ENCODE results near the gene LHX2. TPM values are rescaled to one million over a fixed set of nuclear protein-coding genes. Genes with fewer than 3 reads are reported as not detected.
A peak's percentile ranks its signal among the peaks of the same experiment; 100 is the strongest.
"Not testable (repeated sequence)": the region's sequence is repeated elsewhere in the genome, so short reads cannot be mapped to it uniquely, and the experiment has no call there.

The LHX2 gene, protein sequence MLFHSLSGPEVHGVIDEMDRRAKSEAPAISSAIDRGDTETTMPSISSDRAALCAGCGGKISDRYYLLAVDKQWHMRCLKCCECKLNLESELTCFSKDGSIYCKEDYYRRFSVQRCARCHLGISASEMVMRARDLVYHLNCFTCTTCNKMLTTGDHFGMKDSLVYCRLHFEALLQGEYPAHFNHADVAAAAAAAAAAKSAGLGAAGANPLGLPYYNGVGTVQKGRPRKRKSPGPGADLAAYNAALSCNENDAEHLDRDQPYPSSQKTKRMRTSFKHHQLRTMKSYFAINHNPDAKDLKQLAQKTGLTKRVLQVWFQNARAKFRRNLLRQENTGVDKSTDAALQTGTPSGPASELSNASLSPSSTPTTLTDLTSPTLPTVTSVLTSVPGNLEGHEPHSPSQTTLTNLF
- polyA plus RNA-seq (ENCODE audit: insufficient read length in 4 of 4): under 1 TPM in 3 of 4 donors, not detected in 1; 0.14 to 0.29 (median 0.25) TPM

DNA sequence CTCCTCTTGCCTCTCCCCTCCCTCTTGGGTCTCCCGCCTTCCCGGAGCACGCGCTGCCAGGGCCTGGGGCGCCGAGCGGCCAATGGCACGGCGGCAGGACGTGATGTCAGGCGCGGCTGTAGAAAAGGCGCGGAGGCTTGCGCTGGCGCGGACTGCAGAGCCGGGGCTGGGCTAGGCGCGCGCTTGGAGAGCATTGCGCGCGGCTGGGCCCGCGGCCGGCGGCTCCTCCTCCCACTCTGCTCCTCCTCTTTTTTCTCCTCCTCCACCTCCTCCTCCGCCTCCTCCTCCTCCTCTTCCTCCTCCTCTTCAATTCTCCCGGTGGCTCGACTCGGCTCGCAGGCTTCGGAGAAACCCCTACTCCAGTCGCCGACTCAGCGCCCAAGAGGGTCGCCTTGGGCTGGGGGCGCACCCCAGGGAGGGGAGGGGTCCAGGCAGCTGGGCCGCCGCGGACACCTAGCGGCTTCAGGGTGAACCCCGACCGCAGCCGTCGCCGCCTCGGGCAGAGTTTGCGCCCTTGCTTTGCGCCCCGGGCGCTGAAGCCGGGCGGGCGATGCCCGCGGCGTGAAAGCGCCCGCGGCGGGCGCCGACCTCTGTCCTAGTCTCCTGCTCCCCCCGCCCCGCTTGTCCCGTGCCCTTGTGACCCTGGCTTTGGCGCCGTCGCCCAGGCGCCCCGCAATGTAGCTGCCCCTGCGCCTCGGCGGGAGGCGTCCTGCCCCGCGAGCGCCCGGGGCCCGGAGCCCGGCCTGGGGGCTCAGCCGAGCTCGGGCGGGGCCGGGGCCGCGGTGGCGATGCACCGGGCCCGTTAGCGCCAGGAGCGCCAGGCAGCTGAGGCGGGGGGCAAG is at the start of gene LHX2:
LHX2 (plus strand) TSS at position 309 of the 842 bp plus-strand sequence. CDS start 581 bp downstream, outside the sequence.
- DNase-seq (ENCODE audit: low read depth in 4 of 4, low spot score in 2 of 4): peak in 3 of 4 donors; percentile 48 to 65 (median 61)

DNA sequence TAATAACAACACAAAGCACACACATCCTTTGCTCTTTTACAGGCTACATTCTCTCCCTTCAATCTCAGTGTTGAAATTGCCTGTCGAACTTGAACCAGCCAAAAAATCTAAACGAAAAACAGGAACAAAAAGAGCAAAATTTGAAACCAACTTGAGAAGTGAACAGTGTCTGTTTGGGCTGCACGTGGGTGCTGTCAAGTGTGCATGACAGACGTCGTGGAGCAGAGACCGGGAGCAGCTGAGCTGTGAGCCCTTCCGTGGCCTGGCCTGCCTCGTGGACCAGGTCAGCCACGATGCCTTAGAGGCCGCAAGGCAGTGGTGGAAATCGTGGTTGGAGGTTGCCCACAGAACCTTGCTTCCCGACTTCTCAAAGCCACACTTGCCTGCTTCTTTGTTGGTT is 46.8 kb upstream of the LHX2 start:
- no peak for DNase-seq (ENCODE audit: low read depth in 4 of 4, low spot score in 2 of 4)

DNA sequence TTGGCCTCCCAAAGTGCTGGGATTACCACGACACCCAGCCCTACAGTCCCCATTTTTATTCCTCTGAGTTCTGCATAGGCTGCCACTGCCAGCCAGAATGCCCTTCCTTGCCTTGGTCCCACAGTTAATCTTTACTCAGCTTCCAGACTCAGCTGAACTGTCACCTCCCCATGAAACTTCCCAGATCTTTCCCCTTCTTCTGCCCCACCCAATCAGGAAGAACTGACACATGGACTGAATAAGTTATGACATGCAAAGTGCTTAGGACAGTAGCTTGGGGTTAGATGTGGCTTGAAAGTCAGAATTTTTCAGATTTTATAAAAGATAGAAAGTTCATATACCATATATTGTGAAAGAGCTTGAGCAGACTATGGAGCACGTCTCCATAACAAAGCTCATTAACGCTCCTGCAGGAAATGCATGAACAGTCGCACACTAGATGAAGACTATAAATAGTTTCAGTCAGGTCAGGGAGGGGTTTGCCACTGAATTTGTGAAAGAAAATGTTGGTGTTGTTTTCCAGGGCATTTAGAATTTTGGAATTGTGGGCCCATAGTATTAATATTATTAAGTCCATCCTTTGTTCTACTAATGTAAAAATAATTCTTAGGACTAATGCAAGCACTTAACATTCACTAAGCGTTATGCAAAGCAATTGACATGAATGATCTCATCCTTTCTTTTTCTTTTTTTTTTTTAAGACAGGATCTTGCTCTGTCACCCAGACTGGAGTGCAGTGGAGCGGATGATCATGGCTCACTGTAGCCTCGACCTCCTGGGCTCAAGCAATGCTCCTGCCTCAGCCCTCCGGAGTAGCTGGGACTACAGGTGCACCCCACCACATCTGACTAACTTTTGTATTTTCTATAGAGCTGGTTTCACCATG is 45.5 kb upstream of the LHX2 start:
- no peak for DNase-seq (ENCODE audit: low read depth in 4 of 4, low spot score in 2 of 4)

DNA sequence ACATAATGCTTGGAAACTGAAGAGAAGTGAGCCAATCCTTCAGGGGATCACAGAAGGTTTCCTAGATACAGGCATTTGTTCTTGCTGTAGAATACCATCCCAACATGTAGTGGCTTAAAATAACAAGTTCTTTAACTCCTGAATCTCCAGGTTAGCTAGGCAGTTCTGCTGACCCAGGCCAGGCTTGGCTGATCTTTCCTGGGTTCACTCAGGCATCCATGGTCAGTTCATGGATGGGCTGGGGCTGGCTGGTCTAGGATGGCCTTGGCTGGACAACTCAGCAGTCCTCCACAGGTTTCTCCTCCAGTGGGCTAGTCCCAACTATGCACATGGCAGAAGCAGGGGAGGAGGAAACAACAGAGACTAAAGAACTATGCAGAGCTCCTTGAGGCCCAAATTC is 44.2 kb upstream of the LHX2 start:
- no peak for DNase-seq (ENCODE audit: low read depth in 4 of 4, low spot score in 2 of 4)

DNA sequence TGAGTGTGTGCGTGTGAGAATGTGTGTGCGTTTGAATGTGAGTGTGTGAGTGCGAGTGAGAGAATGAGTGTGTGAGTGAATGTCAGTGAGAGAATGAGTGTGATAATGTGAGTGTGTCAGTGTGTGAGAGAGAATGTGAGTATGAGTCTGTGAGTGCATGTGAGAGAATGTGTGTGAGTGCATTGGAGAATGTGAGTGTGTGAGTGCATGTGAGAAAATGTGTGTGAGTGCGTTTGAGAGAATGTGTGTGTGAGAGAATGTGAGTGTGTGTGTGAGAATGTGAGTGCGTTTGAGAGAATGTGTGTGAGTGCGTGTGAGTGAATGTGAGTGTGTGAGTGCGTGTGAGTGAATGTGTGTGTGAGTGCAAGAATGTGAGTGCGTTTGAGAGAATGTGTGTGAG is 39.0 kb upstream of the LHX2 start:
- no peak for DNase-seq (ENCODE audit: low read depth in 4 of 4, low spot score in 2 of 4)

DNA sequence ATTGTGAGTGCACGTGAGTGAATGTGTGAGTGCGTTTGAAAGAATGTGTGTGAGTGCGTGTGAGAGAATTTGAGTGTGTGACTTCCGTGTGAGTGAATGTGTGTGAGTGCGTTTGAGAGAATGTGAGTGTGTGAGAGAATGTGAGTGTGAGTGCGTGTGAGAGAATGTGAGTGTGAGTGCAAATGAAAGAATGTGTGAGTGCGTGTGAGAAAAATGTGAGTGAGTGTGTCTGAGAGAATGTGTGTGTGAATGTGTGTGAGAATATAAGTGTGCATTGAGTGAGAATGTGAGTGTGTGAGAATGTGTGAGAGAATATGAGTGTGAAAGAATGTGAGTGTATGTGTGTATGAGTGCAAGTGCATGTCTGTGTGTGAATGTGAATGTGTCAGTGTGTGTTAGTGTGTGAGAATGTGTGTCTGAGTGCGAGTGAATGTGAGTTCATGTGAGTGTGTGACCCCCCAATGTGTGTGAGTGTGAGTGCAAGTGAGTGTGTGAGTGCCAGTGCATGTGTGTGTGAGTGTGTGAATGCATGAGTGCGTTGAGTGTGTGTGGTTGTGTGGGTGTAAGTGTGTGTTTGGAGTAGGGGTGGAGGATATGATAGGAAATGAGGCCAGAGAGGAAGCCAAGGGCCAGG is 37.9 kb upstream of the LHX2 start:
- DNase-seq (ENCODE audit: low read depth in 4 of 4, low spot score in 2 of 4): no peak

DNA sequence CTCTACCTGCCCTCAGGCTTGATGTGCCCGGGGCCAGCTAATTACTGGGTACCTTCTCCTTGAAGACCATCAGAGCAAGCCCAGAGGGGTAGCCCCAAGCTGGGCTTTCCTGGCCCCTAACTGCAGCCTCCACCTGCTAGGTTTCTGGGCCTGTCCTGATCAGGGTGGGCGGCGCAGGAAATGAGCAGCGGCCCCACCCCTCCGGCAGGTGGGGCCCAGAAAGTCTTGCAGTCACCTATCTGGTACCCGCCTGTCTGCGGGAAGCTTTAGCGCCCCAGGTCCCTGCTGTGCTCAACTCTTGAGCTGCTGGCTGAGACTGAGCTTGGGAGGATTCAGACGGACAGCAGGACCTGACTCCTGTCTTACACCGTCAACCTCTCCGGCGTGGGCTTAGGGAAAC is 37.1 kb upstream of the LHX2 start:
- no peak for DNase-seq (ENCODE audit: low read depth in 4 of 4, low spot score in 2 of 4)

DNA sequence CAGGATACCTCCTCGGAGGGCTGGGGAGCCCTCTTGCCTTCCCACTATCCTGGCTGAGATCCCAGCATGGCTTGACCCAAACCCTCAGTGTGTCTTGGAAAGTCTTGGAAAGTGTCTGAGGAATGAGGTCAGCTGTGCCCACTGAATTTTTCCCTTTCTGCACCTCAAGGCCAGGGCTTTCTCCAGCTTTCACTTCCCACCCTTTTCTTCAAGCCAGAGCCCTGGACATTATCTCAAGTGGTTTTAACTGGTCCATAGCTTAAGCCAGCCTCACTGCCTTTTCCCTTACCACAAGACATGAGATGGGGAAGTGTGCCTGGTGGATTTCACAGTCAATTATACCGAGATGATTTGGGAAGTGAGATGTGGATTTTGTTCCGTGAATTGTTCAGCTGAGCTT is 35.7 kb upstream of the LHX2 start:
- DNase-seq (ENCODE audit: low read depth in 4 of 4, low spot score in 2 of 4): no peak

DNA sequence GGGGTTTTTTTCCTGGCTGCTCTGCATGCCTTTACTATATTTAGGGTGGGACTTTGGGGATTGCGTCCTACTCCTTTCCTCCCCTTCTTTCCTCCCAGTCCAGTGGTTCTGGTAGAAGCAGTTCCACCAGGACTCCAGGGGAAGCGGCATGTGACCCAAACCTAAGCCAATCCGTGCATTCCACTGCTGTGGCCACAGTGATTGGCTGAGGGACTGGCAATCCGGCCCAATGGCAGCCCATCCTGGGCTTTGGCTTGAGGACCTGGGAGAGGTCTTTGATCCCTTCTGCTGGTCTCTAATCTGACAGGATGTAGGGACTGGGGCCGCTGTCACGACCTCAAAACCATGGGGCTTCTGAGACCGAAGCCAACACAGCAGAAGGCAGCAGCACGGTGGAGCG is 35.0 kb upstream of the LHX2 start:
- not testable (repeated sequence) for DNase-seq (ENCODE audit: low read depth in 4 of 4, low spot score in 2 of 4)

DNA sequence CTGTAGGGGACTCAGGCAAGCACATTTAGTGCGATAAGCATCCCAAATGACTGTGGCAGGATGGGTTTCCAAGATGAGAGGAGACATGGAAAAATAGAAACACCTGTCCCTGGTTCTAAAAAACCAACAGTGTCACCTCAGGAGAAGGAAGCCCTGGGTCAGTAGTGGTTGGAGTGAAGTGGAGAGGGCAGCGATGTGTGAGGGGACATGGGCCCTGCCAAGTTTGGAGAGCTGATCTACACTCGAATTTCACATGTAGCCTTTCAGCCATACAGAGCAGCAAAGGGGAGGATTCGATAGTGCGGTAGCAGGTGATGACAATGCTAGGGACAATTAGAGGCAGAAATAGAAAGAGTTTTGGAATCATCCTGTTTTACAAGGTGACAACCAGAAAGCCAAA is 32.6 kb upstream of the LHX2 start:
- no peak for DNase-seq (ENCODE audit: low read depth in 4 of 4, low spot score in 2 of 4)

DNA sequence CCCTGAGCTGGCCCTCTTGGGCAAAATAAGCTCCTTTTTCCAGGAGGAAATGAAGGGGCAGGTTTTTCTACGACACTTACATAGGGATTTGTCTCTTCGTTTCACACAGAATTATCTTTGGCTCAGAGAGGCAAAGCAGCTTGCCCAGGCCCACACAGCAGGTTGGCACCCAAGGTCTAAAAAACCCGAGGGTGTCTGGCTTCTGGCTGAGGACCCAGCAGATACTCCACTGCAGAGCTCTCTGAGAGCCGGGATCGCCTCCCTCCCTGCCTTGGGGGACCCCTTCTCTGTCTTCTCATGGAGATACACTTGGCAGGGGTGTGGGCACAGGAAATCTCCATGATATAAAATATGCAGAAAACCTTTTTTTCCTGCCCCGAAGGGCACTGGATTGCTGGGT is 29.0 kb upstream of the LHX2 start:
- DNase-seq (ENCODE audit: low read depth in 4 of 4, low spot score in 2 of 4): no peak

DNA sequence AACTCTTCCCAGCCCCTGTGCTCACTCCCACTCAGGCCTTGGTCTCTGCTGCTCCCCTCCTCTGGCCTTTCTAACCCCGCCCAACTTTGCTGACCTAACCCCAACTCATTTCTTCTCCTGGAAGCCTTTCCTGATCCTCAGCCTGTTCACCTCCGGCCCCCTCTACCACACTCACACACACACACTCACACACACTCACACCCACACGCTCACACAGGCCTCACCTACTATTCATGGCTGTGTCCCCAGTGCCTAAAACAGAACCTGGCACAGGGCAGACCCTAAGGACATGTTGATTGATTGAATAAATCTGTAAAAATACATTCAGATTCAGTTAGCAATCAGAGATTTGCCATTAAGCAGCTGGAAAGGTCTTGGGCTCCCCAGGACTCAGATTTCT is 28.5 kb upstream of the LHX2 start:
- no peak for DNase-seq (ENCODE audit: low read depth in 4 of 4, low spot score in 2 of 4)

DNA sequence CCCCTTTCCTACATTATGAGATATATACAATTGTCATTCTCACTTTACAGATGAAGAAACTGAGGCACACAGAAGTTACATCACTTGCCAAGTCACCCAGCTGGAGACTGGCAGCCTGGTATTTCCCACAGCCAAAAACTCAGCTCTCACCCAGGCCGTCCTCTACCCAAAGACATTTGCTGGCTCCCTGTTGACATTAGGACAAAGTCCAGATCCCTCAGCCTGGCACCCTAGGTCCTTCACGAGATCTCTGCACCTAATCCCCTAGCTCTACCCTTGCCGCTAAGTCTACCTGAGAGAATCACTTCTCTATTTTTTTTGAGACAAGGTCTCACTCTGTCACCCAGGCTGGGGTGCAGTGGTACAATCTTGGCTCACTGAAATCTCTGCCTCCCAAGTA is 26.8 kb upstream of the LHX2 start:
- no peak for DNase-seq (ENCODE audit: low read depth in 4 of 4, low spot score in 2 of 4)

DNA sequence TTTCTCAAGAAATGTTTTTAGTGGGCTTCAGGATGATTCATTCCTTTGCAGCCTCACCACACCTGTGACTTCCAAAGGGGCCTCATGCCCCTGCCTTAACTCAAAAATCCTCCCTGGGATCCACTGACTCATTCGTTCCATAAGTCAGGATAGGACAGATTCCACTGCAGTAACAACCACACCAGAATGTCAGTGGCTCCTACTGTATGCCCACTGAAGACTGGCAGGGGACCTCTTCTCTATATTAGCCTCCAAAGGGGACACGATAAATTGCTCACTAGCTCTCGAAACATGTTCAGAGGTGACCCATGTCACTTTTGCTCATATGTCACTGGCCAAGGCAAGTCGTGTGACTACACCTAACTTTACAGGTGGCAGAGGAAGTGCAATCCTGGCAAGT is 25.7 kb upstream of the LHX2 start:
- no peak for DNase-seq (ENCODE audit: low read depth in 4 of 4, low spot score in 2 of 4)

DNA sequence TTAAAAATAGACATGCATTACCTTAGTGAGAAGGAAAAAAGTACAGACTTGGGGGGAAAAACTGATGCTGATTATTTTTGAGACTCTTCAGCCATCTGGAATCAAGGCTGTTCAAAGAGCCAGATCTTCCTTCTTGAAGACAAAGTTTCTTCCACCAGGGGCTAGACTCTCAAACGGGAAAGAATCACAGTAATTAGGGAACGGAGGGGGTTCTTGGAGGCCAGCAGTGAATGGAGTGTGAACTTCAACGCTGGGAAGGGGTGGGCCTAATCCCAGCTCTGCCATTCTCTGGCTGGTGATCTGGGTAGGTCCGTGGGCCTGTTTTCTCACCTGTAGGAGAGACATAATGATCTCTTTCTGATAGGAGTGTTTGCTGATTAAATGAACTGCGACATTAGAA is 21.1 kb upstream of the LHX2 start:
- DNase-seq (ENCODE audit: low read depth in 4 of 4, low spot score in 2 of 4): no peak

DNA sequence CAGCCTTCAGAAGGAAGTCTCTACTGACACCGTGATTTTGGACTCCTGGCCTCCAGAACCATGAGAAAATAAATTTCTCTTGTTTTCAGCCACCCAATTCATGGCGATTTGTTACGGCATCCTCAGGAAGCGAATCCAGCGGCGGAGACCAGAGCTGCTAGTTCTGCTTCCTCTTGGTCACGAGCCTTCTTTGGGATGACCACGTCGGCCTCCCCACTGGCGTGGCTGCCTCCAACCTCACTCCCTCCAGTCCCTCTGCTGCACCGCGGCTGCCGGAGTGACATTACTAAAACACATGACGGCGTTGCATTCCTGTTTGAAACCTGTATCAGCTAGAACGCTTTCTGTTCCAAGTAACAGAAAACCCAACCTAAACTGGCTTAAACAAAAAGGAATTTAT is 18.9 kb upstream of the LHX2 start:
- not testable (repeated sequence) for DNase-seq (ENCODE audit: low read depth in 4 of 4, low spot score in 2 of 4)

DNA sequence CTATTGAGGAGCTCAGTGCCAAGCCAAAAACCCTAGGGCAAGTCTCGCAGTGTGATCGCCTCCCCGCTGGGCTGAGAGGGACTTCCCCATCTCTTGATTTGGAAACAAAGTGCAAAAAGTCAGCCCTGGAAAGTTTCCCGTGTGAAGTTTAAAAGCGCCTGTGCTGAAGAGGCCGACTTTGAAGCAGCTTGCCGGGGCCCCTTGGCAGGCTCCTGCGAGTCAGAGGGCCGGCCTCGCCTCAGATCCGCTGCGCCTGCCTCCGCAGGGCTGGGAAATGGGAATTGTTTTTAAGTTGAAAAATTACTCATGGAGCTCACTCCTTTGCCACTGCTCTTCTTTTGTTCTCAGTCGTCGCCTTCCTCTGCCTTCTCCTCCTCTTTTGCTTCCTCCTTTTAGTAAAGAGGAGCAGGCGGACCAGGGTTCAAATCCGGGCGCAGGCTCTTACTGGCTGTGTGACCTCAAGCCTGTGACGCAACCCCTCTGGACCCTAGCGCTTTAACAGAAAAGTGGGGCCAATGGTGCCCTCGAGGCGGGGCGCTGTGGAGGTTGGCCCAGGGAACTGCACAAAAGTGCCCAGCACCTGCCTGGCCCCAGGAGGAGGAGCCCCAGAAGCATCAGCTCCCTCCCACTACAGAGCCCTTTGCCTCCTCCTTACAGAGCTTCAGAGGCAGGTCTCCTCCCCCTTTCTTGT is 14.7 kb upstream of the LHX2 start:
- no peak for DNase-seq (ENCODE audit: low read depth in 4 of 4, low spot score in 2 of 4)

DNA sequence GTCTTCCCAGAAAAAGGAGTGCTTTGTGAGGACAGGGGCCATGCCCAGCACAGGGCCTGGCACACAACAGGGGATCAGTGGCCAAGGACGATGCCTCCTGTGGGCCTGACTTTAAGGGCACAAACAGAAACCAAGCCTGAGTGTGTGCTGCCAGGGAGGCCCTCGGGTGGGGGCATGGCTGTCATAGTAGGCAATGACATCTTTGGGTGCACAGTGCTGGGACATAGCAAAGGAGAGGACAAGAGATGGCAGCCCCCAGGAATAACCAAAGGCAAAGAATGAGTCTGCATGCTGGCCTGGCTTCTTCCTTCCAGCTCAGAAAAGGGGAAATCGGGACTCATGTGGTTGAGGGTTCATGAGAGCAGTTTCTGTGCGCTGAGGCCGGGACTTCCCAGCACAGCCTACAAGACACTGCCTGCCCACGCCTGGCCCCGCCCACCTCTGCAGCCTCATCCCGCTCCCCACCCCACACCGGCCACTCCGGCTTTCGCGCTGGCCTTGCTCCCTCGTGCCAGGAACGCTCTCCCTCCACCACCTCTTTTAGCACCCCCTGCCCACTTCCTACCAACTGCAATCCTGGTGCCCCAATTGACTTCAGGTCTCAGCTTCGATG is 13.8 kb upstream of the LHX2 start:
- DNase-seq (ENCODE audit: low read depth in 4 of 4, low spot score in 2 of 4): no peak

DNA sequence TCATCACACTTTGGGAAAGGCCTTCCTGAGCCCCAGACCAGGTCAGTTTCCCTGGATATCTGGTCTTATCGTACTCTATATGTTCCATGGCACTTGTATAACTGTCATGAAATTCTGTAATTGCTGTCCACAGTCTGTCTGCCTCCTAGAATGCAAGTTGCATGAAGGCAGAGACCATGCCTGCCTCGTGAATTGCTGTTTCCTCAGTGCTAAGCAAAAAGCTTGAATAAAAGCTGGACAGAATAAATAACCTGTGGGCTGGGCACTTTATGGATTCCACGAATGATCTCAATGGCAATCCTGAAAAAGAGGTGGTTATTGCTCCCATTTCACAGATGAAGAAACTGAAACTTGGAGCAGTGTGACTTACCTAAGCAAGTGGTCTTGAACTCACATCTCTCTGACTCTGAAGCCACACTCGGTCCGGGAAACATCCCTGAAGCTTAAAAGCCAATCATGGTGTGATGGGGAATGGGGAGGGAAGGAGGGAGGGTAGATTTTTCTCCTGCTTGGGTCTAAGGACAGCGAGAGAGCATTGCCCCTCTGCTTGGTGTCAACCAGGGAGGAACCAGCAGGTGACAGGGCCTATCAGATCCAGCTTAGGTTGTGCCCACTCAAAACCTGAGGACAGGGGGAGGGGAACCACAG is 13.2 kb upstream of the LHX2 start:
- DNase-seq (ENCODE audit: low read depth in 4 of 4, low spot score in 2 of 4): no peak

Measured in left renal cortex interstitium (tissue), 4 donors.